GM12874 (cell line): ENCODE data around the gene CENPP.

ENCODE experiments used
- CTCF ChIP-seq: IDR thresholded peaks from 2 replicates; pipeline ENCODE4 v1.5.1; 2011; ENCODE audit warnings: low read depth, mild to moderate bottlenecking, control low read depth, low read length, moderate library complexity; ENCODE audit not compliant: insufficient read depth

The CENPP gene

GRCh38 chr9:92298036-92298435 lies 27.7 kb upstream of the CENPP start:
- TF ChIP-seq CTCF, result no peak

GRCh38 chr9:92299116-92299515 lies 26.6 kb upstream of the CENPP start:
- TF ChIP-seq CTCF, result no peak

DNA sequence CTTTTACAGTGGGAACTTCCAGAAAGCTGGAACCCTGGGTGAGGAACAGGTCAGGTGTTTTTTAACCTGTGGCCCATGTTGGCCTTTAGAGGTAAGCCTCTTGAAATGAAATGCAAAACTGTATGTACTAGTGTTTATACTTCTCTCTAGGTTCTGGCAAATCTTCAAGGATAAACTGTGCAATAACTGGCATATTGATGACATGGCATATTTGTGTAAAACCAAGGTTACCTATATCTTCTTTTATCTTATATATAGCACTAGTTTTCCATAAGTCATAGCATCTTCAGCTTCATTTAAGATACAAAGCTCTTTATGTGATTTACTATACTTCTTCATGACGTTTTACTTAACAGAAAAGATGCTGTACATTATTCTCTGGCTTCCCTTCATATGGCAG lies 24.8 kb upstream of the CENPP start:
- no peak for TF ChIP-seq CTCF

- no peak for TF ChIP-seq CTCF
Observed at GRCh38 chr9:92308893-92309292, 16.9 kb upstream of the CENPP start.

DNA sequence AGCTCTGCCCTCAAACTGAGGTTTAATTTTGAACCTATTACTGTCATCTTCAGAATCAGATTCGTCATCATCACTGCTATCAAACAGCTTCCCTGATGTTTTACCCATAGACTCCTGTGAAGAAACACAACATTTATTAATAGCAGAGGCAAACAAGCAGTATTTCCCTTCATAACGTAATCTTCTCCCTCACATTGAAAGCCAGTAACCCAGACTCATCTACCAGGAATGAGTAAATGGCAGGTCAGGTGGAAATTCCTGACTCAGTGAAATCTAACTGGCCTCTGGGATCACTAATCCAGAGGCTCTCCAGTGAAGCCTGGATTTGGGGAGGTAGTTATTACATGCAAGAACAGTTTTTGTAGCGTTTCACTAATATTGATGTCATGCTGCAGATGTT lies 15.2 kb upstream of the CENPP start:
- TF ChIP-seq CTCF, result no peak

GRCh38 chr9:92312887-92313623 lies 12.7 kb upstream of the CENPP start:
- TF ChIP-seq CTCF, result no peak

- TF ChIP-seq CTCF, result no peak
Observed at GRCh38 chr9:92313624-92314012, 12.1 kb upstream of the CENPP start.

DNA sequence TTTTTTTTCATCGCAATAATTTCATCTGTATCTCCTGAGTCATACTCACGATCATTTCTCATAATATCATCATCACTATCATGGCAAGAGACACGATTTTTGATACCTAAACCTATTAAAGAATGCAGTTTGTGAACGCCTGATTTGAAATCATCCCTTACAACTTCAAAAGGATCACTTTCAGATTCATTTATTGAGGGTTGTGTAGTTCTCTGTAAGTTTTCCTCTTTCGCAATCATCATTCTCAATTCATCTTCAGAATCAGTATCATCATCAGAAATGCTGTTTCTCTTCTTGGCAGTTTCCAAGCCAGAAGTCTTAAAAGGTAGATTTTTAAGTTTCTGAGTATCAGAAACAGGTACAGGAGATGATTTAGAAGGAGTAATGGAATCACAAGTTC lies 10.3 kb upstream of the CENPP start:
- no peak for TF ChIP-seq CTCF
